Thymus (tissue), 11 donors: ENCODE results near the gene SPEM1. TPM values are rescaled to one million over a fixed set of nuclear protein-coding genes. Genes with fewer than 3 reads are reported as not detected.

ENCODE experiments used
- DNase-seq, 9 donors: peaks; one replicate each; pipeline ENCODE4 v3.0.0-alpha.2; 2013; ENCODE audit warnings: low spot score in 9 of 9, low read depth in 6 of 9, missing footprints in 1 of 9
- H3K27ac ChIP-seq, 2 donors: one replicate each; pipeline ENCODE4 v1.5.1; 2013; ENCODE audit warnings: control low read depth in 1 of 2, low read depth in 1 of 2, low read length in 1 of 2, mild to moderate bottlenecking in 1 of 2, moderate library complexity in 1 of 2
- H3K27me3 ChIP-seq, 2 donors: one replicate each; pipeline ENCODE4 v1.5.1; 2013; ENCODE audit warnings: low read length in 1 of 2; ENCODE audit not compliant: control insufficient read depth in 2 of 2, insufficient read depth in 1 of 2
- H3K36me3 ChIP-seq, 2 donors: one replicate each; pipeline ENCODE4 v1.5.1; 2013; ENCODE audit warnings: low read length in 1 of 2, mild to moderate bottlenecking in 1 of 2, moderate library complexity in 1 of 2; ENCODE audit not compliant: control insufficient read depth in 2 of 2, insufficient read depth in 2 of 2
- H3K4me1 ChIP-seq, 2 donors: one replicate each; pipeline ENCODE4 v1.5.1; 2013; ENCODE audit warnings: low read length in 2 of 2; ENCODE audit not compliant: control insufficient read depth in 2 of 2, insufficient read depth in 2 of 2
- H3K4me3 ChIP-seq, 2 donors: one replicate each; pipeline ENCODE4 v1.5.1; 2013; ENCODE audit warnings: low read length in 2 of 2, control low read depth in 1 of 2, mild to moderate bottlenecking in 1 of 2
- H3K9me3 ChIP-seq, 2 donors: one replicate each; pipeline ENCODE4 v1.5.1; 2013; ENCODE audit warnings: low read length in 1 of 2, mild to moderate bottlenecking in 1 of 2; ENCODE audit not compliant: control insufficient read depth in 2 of 2, insufficient read depth in 1 of 2
- WGBS: extraction: QIAGEN DNeasy Blood & Tissue Kit; methylation state at CpG from one replicate; pipeline ENCODE4 v1.1.7; 2013; 5-methylcytosine and 5-hydroxymethylcytosine counted together
- polyA plus RNA-seq: library from polyadenylated mRNA; stranded (reverse); fragments of 200-250 nt; gene quantifications from one replicate; pipeline ENCODE4 v1.2.3, GENCODE V29; 2013
- total RNA-seq: library from RNA; stranded (reverse); fragments of 120-200 nt; gene quantifications from one replicate; pipeline ENCODE4 v1.2.4, GENCODE V29; 2013
- donor health status: healthy.

The SPEM1 gene
- total and polyA plus RNA-seq, 2 donors, result not detected

- Histone ChIP-seq H3K27ac (no peak overlapping the region), H3K4me3 (no peak overlapping the region), H3K27me3 (peaks cover 0 to 6% of the 10 kb centered on the region in 2 donors), H3K4me1 (no peaks in the 10 kb centered on the region), H3K9me3 (no peaks in the 10 kb centered on the region), H3K36me3 (no peaks in the 10 kb centered on the region)
- DNase-seq, result no peak
- 91% methylated on average over 8 of the region's 8 CpGs for WGBS
Measured at GRCh38 chr17:7425756-7426155, 5.6 kb downstream of the SPEM1 start.

- peaks cover 0 to 6% of the 10 kb centered on the region in 2 donors for H3K27me3 ChIP-seq
- no peak for DNase-seq
- H3K9me3 ChIP-seq, result no peaks in the 10 kb centered on the region
- no peak overlapping the region for H3K27ac ChIP-seq
- no peaks in the 10 kb centered on the region for H3K4me1 ChIP-seq
- no peaks in the 10 kb centered on the region for H3K36me3 ChIP-seq
- H3K4me3 ChIP-seq, result no peak overlapping the region
- 96% methylated on average over 33 of the region's 33 CpGs for WGBS
Measured at GRCh38 chr17:7426203-7426863, 6.2 kb downstream of the SPEM1 start.

- WGBS, result 97% methylated on average over 29 of the region's 29 CpGs
- no peak for DNase-seq
- Histone ChIP-seq H3K27ac (no peak overlapping the region), H3K4me1 (no peaks in the 10 kb centered on the region), H3K36me3 (no peaks in the 10 kb centered on the region), H3K4me3 (no peak overlapping the region), H3K9me3 (no peaks in the 10 kb centered on the region), H3K27me3 (peaks cover 0 to 6% of the 10 kb centered on the region in 2 donors)
Measured at GRCh38 chr17:7426896-7427489, 6.9 kb downstream of the SPEM1 start.

GRCh38 chr17:7427549-7427948 is 7.4 kb downstream of the SPEM1 start:
- Histone ChIP-seq H3K4me1 (no peaks in the 10 kb centered on the region), H3K27me3 (peaks cover 0 to 6% of the 10 kb centered on the region in 2 donors), H3K9me3 (no peaks in the 10 kb centered on the region), H3K36me3 (no peaks in the 10 kb centered on the region), H3K4me3 (no peak overlapping the region), H3K27ac (no peak overlapping the region)
- 96% methylated on average over 7 of the region's 7 CpGs for WGBS
- no peak for DNase-seq

- DNase-seq, result no peak
- Histone ChIP-seq H3K4me3 (no peak within 1 kb of the TSS), H3K36me3 (no peaks in the 10 kb centered on the region), H3K27ac (no peak within 1 kb of the TSS), H3K9me3 (no peaks in the 10 kb centered on the region), H3K27me3 (peaks cover 0 to 6% of the 10 kb centered on the region in 2 donors), H3K4me1 (no peaks in the 10 kb centered on the region)
- WGBS, result 91% methylated on average over 5 of the region's 5 CpGs
Measured at GRCh38 chr17:7428557-7428956, 8.4 kb downstream of the SPEM1 start, which contains the start of gene SPEM3. Gene SPEM3, plus strand, starts transcription at chr17:7428857. Its CDS starts 46 bp downstream, at chr17:7428903.

GRCh38 chr17:7429722-7430121 is 9.6 kb downstream of the SPEM1 start:
- DNase-seq, result no peak
- H3K4me1 ChIP-seq, result no peaks in the 10 kb centered on the region
- H3K27me3 ChIP-seq, result peaks cover 0 to 6% of the 10 kb centered on the region in 2 donors
- no peak overlapping the region for H3K4me3 ChIP-seq
- H3K9me3 ChIP-seq, result no peaks in the 10 kb centered on the region
- WGBS, result 97% methylated on average over 10 of the region's 10 CpGs
- H3K36me3 ChIP-seq, result no peaks in the 10 kb centered on the region
- H3K27ac ChIP-seq, result no peak overlapping the region

- Histone ChIP-seq H3K27me3 (peaks cover 0 to 8% of the 10 kb centered on the region in 2 donors), H3K4me1 (peaks cover 4 to 10% of the 10 kb centered on the region in 2 donors), H3K4me3 (no peak overlapping the region), H3K36me3 (no peaks in the 10 kb centered on the region), H3K9me3 (no peaks in the 10 kb centered on the region), H3K27ac (no peak overlapping the region)
- 97% methylated on average over 1 of the region's 1 CpG for WGBS
- DNase-seq, result no peak
Measured at GRCh38 chr17:7431231-7431630, 11.1 kb downstream of the SPEM1 start.

GRCh38 chr17:7432296-7432695 is 12.2 kb downstream of the SPEM1 start:
- H3K4me1 ChIP-seq, result peaks cover 14 to 19% of the 10 kb centered on the region in 2 donors
- peaks cover 3 to 17% of the 10 kb centered on the region in 2 donors for H3K27me3 ChIP-seq
- no peak overlapping the region for H3K4me3 ChIP-seq
- H3K27ac ChIP-seq, result no peak overlapping the region
- no peaks in the 10 kb centered on the region for H3K9me3 ChIP-seq
- H3K36me3 ChIP-seq, result no peaks in the 10 kb centered on the region
- DNase-seq, result no peak
- 98% methylated on average over 11 of the region's 11 CpGs for WGBS

- H3K9me3 ChIP-seq, result no peaks in the 10 kb centered on the region
- peaks cover 26 to 54% of the 10 kb centered on the region in 2 donors for H3K4me1 ChIP-seq
- DNase-seq, result peak in 3 of 9 donors; percentile 51 to 77 (median 62)
- peaks cover 39 to 51% of the 10 kb centered on the region in 2 donors for H3K27me3 ChIP-seq
- 11% methylated on average over 49 of the region's 49 CpGs for WGBS
- H3K36me3 ChIP-seq, result no peaks in the 10 kb centered on the region
- H3K4me3 ChIP-seq, result peak overlapping the region; percentile 49 to 75
- H3K27ac ChIP-seq, result peak overlapping the region; percentile 77 to 92
Measured at GRCh38 chr17:7435676-7436555, 15.8 kb downstream of the SPEM1 start.
